ENCODE results near the gene RBM25. TPM values are rescaled to one million over a fixed set of nuclear protein-coding genes. Genes with fewer than 3 reads are reported as not detected.

The RBM25 gene
- total and polyA plus RNA-seq, 4 donors = 8.4 to 26.2 (median 22.2) TPM

- WGBS = 94% methylated on average over 2 of the region's 2 CpGs
- no peak for DNase-seq (ENCODE audit: low spot score)
- H3K9ac ChIP-seq (ENCODE audit: low read depth in 1 of 2, low read length in 2 of 2) = no peak overlapping the region
- no peaks in the 10 kb centered on the region for H3K27me3 ChIP-seq (ENCODE audit: control insufficient read depth in 4 of 4, insufficient read depth in 4 of 4, low read length in 3 of 4)
- no peak overlapping the region for H3K4me3 ChIP-seq (ENCODE audit: low read depth in 1 of 3, low read length in 3 of 3)
- H3K36me3 ChIP-seq (ENCODE audit: control insufficient read depth in 4 of 4, insufficient read depth in 3 of 4, low read depth in 1 of 4, low read length in 3 of 4) = peaks cover 10 to 50% (median 31%) of the 10 kb centered on the region in 4 donors
- TF ChIP-seq FOXA2 (IDR thresholded peaks at IDR 0.05) = no peak
- TF ChIP-seq HNF4G (IDR thresholded peaks at IDR 0.05) = no peak
- TF ChIP-seq CTCF (IDR thresholded peaks at IDR 0.05; ENCODE audit: low read depth, low read length, missing input control) = no peak
- no peak for TF ChIP-seq NR2F2 (IDR thresholded peaks at IDR 0.05)
- TF ChIP-seq FOXA1 (IDR thresholded peaks at IDR 0.05) = no peak
- no peak for TF ChIP-seq RXRA (IDR thresholded peaks at IDR 0.05)
- no peak for TF ChIP-seq RAD21 (IDR thresholded peaks at IDR 0.05)
- no peak for TF ChIP-seq SP1 (IDR thresholded peaks at IDR 0.05)
- TF ChIP-seq EGR1 (IDR thresholded peaks at IDR 0.05; ENCODE audit: low read depth in 2 of 2) = no peak
- no peak for TF ChIP-seq GABPA (IDR thresholded peaks at IDR 0.05 in 1 of 2, conservative IDR thresholded peaks at IDR 0.05 in 1 of 2)
- TF ChIP-seq HNF4A (conservative IDR thresholded peaks at IDR 0.05) = no peak
- TF ChIP-seq REST (IDR thresholded peaks at IDR 0.05) = no peak
- TF ChIP-seq ZBTB33 (IDR thresholded peaks at IDR 0.05) = no peak
- no peak for TF ChIP-seq ATF3 (IDR thresholded peaks at IDR 0.05)
- no peak for TF ChIP-seq MAX (IDR thresholded peaks at IDR 0.05)
- TF ChIP-seq JUND (IDR thresholded peaks at IDR 0.05) = no peak
- no peaks in the 10 kb centered on the region for H3K9me3 ChIP-seq (ENCODE audit: control insufficient read depth in 4 of 4, low read length in 3 of 4)
- H3K4me1 ChIP-seq (ENCODE audit: control insufficient read depth in 4 of 4, insufficient read depth in 4 of 4, low read length in 3 of 4) = no peaks in the 10 kb centered on the region
- no peak overlapping the region for H3K27ac ChIP-seq (ENCODE audit: low read depth in 1 of 2, low read length in 2 of 2)
Measured at GRCh38 chr14:73091044-73091443, 32.7 kb downstream of the RBM25 start.

- WGBS = 98% methylated on average over 11 of the region's 11 CpGs
- Histone ChIP-seq H3K36me3 (ENCODE audit: control insufficient read depth in 4 of 4, insufficient read depth in 3 of 4, low read depth in 1 of 4, low read length in 3 of 4) (peaks cover 8 to 52% (median 39%) of the 10 kb centered on the region in 4 donors), H3K9me3 (ENCODE audit: control insufficient read depth in 4 of 4, low read length in 3 of 4) (no peaks in the 10 kb centered on the region), H3K4me3 (ENCODE audit: low read depth in 1 of 3, low read length in 3 of 3) (no peak overlapping the region), H3K9ac (ENCODE audit: low read depth in 1 of 2, low read length in 2 of 2) (no peak overlapping the region), H3K27ac (ENCODE audit: low read depth in 1 of 2, low read length in 2 of 2) (no peak overlapping the region), H3K27me3 (ENCODE audit: control insufficient read depth in 4 of 4, insufficient read depth in 4 of 4, low read length in 3 of 4) (no peaks in the 10 kb centered on the region), H3K4me1 (ENCODE audit: control insufficient read depth in 4 of 4, insufficient read depth in 4 of 4, low read length in 3 of 4) (no peaks in the 10 kb centered on the region)
- DNase-seq (ENCODE audit: low spot score) = no peak
- TF ChIP-seq RAD21 (IDR thresholded peaks at IDR 0.05) = no peak
- TF ChIP-seq JUND (IDR thresholded peaks at IDR 0.05) = no peak
- no peak for TF ChIP-seq RXRA (IDR thresholded peaks at IDR 0.05)
- TF ChIP-seq GABPA (IDR thresholded peaks at IDR 0.05 in 1 of 2, conservative IDR thresholded peaks at IDR 0.05 in 1 of 2) = no peak
- no peak for TF ChIP-seq ATF3 (IDR thresholded peaks at IDR 0.05)
- TF ChIP-seq SP1 (IDR thresholded peaks at IDR 0.05) = no peak
Measured at GRCh38 chr14:73097421-73097820, 39.1 kb downstream of the RBM25 start.
